GM19193 (cell line): ENCODE data around the gene IZUMO1.

Source experiments
- POLR2A ChIP-seq: IDR thresholded peaks from 4 replicates; pipeline ENCODE4 v1.6.1; 2011; ENCODE audit not compliant: insufficient read depth, insufficient read length; ENCODE audit errors: extremely low read depth

IZUMO1 gene

DNA sequence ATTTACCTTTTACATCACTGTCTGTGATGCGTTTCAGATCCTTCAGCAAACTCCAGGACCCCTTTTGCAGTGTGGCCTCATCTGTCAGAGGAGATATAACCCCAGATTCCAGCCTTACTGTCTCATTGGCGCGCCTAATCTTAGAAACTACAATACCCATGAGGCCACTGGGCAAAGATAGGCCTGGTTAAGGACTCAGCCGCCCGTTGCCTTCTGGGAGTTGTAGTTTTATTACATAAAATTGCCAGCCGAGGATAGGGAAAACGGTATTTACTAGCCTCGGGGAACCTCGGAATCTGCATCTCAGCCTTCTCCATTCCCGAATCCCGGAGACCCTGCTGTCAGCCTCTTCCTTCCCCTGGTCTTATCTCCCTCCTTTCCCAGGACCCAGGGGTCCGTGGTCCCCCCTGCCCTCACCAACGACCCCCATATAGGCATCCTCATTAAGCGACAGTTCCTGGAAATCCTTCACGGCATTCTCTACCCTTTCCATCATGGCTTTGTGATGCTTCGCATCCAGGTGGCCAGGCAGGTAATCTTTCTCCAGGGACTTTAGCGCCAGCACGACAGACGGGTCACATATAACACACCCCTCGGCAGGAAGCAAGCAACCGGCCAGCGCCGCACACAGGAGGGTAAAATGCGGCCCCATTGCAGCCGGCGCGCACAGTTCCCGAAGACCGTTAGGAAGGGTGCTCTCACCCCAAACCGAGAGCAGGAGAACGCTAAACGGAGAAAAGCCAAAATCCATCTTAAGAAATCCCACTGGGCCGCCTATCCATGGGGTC lies 1.3 kb downstream of the IZUMO1 start:
- no peak for TF ChIP-seq POLR2A

DNA sequence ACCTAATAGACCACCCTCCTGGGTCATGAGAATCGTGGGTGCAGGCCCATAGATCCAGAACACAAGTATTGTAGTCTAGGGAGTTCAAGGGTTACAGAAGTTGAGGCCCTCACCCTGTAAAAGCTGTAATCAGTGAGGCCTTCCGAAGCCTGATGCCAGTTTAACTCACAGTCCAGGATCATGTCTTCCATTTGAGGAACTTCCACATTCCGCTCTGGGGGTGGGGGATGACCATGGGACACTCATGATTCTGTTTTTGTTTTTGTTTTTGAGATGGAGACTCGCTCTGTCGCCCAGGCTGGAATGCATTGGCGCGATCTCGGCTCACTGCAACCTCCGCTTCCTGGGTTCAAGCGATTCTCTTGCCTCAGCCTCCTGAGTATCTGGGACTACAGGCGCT lies 4.6 kb downstream of the IZUMO1 start:
- TF ChIP-seq POLR2A = no peak

DNA sequence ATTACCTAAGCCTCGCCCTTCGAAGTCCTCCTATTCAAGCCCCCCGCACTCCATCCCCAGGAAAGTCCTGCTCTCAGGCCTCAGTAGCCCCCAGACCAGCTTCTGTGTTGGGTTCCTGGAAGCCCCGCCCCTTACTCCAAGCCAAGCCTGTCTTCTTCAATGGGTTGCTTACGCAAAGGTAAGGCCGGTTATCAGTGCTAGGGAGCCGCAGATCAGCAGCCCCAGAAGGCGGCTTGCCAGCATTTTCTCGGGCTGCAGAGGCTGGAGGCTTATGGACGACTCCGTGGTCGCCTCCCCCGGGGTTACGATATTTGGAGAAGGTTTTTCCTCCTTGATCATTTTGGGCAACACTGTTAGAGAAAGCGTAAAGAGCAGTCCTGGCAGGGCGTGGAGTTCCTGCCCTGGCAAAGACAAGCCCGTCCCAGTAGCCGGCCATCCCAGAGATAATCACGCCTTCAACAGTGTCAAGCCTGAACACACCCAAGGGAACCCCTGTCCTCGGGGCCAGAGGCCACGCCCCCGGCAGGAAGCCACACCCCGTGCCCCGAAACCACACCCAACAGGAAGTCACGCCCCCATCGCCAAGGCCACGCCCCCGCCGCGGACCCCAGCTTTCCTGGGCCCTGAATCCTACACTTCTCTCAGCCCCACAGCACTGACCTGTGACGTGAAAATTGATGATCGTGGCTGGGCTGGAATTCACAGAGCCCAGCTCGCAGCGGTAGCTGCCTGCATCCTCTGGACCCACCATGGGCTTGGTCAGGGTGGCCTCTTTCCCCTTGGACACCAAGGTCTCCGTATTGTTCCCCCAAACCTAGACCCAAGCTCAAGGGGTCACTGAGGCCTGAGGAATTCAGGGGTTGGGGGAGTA lies 5.3 kb downstream of the IZUMO1 start:
- no peak for TF ChIP-seq POLR2A

DNA sequence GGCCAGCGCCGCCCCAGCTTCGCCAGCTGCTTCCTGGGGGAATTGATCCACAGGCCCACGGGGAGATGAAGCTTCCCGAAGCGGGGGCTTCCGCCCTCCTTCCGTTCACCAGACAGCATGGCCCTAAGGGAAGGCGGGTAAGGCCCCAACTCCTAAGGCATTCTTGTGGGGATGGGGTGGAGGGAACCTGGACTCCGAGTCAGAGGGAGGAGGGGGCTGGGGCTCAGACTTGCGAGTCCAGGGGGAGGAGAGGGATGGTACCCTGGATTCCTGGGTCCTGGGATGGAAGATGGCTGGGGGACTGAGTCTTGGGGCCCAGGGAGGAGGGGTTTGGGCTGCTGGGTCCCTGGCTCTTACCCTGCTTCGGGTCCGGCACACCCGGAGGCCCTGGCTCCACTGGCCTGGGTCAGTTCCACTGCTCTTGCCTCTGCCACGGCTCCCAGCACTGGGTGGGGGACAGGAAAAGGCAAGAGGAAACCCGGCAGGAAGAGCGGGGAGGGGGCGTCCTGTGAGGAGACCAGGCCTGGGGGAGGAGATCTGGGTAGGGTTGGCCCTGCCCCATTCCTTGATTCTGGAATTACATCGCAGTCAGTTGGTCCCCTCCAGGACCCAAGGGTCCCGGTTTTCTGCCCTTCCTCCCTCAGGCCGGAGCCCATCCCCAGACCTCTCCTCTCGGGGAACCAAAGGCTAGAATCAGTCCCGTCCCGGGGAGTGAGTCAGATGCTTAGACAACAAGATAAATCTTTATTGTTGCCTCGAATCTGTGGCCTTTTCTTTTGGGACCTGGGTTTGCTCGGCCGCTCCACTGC lies 6.3 kb downstream of the IZUMO1 start, which contains the start of gene RASIP1:
TSS of gene RASIP1 (minus strand) at position 447 of the 809 bp plus-strand sequence. CDS start at position 119, 328 bp downstream.
- TF ChIP-seq POLR2A = no peak

DNA sequence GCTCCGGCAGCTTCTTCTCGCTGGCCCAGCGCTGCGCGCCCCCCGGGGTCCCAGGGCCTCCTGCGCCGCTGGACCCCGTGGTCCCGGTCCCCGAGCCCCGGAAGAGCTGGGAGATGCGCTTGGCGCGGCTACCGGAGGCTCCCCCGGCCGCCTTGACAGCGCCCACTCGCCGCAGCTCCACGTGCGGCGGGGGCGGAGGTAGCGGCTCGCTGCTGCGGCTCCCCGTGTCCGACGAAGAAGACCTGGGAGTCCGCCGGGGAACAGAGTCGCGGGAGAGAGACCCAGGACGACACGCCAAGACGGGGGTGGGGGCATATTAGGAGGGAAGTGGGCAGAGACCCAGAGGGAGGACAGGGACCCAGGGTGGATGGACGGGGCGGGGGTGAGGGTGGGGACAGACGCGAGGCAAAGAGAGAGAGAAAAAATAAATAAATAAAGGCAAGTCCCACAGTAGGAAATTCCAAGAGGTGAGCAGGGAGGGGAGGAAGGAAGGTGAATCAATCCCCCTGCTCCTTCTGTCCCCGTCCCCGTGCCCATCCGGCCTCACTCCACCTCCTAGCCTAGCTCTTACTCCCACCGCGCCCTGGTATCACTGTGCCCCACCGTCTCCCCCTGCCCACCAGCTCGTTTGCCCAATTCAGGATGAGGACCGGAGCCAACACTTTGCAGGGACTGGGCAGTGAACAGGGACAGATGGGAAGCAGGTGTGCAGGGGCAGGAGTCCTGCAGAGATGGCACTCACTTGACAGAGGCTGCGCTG lies 7.1 kb downstream of the IZUMO1 start:
- no peak for TF ChIP-seq POLR2A

DNA sequence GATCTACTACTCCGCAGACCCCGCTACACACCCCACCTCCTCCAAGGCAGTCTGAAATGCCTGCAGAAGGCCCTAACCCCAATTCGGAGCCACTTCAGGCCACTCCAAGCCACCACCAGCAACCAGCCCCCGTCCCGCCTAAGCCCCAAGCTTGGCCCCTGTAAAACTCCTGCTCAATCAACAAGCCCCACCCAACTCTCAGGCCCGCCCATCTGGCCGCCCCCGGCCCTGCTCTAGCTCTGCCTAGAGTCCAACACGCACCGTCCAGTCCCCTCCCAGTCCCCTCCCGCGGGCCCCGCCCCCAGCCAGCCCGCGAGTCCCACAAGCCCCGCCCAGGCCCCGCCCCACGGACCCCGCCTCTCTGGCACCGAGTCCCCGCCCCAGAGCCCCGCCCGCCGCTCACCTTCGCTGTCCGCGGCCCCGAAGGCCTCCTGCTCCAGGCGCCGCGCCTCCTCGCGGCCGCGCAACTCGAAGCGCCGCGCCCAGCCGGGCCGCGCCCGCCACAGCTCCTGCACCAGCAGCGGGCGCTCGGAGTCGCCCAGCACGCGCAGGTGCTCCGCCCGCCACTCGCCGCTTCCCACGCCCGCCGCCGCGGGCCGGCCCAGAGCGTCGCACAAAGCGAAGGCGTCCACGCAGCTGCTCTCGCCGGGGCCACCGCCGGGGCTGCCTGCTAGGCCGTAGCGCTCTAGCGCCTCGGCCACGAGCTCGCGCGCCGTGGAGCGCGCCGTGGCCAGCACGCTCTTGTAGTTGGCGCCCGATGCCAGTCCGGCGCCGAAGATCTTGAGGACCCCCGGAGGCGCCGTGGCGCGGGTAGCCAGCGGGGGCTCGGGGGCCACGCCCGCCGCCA lies 7.9 kb downstream of the IZUMO1 start:
- TF ChIP-seq POLR2A = no peak

DNA sequence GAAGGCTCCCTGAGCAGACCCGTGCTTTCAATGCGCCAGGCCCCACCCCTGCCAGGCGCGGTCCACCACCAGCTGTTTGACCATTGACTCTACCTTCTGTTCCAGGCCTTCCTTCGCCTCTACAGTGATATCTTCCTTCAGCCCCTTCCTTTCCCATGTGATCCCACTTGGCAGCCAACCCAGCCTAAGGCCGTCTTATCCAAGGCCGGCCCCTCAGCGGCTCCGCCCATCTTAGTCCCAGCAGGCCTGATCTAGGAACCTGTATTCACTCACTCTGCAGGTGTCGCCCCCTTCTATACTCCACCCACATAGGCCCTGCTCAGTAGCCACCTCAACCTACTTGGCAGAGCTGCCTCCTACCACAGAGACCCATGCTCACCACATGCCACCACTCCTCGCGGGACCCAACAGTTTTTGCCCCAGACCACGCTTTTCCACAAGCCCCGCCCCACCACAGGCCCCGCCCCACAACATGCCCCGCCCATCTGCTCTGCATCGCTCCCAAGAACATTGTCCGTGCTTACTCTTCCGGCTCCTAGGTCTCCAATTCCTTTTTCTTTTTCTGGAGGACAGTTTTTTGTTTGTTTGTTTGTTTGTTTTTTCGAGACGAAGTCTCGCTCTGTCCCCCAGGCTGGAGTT lies 9.2 kb downstream of the IZUMO1 start:
- TF ChIP-seq POLR2A = no peak

DNA sequence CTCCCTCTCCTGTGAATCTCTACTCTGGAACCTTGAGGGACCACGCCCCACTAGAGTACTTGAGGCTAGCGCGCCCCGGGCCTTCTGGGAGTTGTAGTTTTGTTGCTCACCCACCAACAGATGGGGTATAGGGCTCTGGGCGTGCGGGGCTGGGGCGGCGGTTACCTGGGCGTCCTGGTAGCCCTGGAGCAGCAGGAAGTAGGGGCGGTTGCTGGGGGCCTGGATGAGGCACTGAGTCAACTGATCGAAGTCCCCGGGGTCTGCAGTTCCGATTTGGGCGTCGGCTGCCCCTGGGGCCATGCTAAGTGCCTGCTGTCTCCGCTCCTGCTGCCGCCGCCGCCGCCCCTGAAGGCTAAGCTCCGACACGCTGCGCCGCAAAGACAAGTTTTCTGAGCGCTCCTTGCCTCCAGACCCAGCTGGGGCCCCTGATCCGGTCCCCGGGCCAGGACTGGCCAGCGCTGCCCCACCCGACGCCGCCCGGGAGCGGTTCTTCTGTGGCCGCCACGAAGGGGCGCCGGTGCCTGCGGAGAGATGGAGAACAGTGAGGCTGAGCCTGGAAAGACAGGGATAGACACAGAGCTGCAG lies 11.6 kb downstream of the IZUMO1 start:
- TF ChIP-seq POLR2A = no peak

DNA sequence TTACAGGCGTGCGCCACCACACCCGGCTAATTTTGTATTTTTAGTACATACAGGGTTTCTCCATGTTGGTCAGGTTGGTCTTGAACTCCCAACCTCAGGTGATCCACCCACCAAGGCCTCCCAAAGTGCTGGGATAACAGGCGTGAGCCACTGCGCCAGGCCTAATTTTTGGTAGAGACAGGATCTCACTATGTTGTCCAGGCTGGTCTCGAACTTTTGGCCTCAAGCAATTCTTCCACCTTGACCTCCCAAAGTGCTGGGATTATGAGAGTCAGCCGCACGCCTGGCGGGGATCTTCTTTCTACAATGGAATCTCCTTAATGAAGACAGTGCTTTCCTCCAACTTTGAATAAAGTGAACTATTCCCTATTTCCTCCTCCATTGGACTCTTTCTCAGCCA lies 12.1 kb downstream of the IZUMO1 start:
- no peak for TF ChIP-seq POLR2A

DNA sequence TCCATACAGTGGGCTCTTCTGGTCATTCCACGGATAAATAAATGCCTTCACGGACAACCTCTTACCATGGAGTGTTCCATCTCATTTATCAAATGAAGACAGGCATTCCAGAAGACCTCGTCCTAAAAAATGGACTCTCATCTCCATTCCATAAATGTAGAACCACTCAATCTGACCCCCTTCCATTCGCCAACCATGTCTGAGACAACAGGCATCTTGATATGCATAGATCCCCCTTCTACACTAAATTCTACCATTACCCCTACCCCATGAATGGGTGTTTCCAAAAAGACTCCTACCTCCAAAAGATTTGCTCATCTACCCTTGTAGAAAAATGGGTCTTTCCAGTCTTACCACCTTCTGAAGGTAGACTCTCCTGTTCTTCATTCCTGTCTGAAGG lies 15.3 kb downstream of the IZUMO1 start:
- no peak for TF ChIP-seq POLR2A

DNA sequence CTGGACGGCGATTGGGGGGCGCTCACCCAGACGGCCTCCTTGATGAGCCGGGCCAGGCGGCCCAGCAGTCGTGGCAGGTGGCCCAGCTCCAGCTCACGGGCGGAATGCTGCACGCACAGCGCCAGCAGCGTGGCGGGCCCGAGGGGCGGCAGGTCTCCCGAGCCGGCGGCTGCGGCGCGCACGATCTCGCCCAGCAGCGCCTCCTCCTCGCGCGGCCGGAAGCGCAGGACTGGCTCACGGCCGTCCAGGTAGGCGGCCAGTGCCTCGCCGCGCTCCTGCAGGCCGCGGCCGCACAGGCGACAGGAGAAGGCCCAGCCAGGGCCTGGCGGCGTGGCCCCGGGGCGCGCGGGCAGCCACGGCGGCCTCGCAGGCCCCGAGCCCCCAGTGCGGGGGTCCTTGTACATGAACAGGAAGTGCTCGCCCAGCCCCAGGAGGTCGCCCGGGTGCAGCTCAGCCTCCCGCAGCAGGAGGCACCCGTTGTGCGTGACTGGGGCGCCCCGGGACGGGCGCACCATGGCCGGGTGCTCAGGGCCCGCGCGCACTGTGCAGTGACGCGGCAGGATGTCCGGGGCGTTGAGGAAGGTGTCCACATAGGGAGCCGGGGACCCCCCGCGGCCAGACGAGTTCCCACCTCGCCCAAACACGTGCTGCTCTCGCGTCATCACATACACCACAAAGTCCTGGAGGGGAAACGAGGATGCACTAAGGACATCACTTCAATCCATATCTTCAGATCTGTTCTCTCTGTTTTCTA lies 17.6 kb downstream of the IZUMO1 start:
- TF ChIP-seq POLR2A = no peak

DNA sequence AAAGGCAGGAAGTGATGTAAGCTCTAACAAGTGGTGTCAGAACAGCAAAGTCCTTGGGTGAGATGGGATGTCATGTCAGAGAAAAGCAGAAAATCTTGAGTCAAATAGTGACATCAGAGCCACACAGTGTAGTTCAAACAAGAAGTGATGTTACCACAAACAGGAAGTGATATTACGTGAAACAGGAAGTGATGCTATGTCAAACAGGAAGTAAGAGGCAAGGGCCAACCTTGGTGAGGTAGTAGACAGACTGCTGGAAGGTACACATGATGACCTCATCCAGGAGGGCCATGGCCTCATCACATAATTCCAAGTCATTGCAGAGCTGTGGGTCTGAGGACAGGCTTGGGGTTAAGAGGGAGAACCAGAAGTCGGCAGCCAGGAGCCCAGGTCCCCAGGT lies 20.2 kb downstream of the IZUMO1 start:
- TF ChIP-seq POLR2A = no peak
